Activated naive CD4-positive, alpha-beta T cell treated with anti-CD3 and anti-CD28 coated beads, Interleukin-2, amount 50 U/mL, for 16 hours (primary cell): ENCODE data around the gene RBM26.

ENCODE experiments used
- DNase-seq: peaks from one replicate; pipeline ENCODE4 v3.0.0-alpha.2; 2020

Gene RBM26, protein sequence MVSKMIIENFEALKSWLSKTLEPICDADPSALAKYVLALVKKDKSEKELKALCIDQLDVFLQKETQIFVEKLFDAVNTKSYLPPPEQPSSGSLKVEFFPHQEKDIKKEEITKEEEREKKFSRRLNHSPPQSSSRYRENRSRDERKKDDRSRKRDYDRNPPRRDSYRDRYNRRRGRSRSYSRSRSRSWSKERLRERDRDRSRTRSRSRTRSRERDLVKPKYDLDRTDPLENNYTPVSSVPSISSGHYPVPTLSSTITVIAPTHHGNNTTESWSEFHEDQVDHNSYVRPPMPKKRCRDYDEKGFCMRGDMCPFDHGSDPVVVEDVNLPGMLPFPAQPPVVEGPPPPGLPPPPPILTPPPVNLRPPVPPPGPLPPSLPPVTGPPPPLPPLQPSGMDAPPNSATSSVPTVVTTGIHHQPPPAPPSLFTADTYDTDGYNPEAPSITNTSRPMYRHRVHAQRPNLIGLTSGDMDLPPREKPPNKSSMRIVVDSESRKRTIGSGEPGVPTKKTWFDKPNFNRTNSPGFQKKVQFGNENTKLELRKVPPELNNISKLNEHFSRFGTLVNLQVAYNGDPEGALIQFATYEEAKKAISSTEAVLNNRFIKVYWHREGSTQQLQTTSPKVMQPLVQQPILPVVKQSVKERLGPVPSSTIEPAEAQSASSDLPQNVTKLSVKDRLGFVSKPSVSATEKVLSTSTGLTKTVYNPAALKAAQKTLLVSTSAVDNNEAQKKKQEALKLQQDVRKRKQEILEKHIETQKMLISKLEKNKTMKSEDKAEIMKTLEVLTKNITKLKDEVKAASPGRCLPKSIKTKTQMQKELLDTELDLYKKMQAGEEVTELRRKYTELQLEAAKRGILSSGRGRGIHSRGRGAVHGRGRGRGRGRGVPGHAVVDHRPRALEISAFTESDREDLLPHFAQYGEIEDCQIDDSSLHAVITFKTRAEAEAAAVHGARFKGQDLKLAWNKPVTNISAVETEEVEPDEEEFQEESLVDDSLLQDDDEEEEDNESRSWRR

GRCh38 chr13:79405831-79406596, at the start of gene RBM26:
Gene RBM26, minus strand, starts transcription at chr13:79406255. Its CDS starts 481 bp downstream, at chr13:79405774.
- DNase-seq: peak; percentile 93

DNA sequence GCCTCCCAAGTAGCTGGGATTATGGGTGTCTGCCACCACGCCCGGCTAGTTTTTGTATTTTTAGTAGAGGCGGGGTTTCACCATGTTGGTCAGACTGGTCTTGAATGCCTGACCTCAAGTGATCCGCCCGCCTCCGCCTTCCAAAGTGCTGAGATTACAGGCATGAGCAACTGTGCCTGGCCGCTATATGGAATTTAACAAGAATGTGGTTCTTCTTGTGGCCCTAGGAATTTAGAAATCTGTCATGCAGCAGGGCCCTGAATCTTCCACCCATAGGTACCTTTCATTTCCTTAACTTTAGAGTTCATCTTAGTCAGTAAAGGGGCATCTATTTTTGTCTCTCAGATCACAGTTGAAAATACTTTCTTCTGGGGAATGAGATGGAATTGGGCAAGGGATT, 49.3 kb upstream of the RBM26 start:
- DNase-seq: no peak

DNA sequence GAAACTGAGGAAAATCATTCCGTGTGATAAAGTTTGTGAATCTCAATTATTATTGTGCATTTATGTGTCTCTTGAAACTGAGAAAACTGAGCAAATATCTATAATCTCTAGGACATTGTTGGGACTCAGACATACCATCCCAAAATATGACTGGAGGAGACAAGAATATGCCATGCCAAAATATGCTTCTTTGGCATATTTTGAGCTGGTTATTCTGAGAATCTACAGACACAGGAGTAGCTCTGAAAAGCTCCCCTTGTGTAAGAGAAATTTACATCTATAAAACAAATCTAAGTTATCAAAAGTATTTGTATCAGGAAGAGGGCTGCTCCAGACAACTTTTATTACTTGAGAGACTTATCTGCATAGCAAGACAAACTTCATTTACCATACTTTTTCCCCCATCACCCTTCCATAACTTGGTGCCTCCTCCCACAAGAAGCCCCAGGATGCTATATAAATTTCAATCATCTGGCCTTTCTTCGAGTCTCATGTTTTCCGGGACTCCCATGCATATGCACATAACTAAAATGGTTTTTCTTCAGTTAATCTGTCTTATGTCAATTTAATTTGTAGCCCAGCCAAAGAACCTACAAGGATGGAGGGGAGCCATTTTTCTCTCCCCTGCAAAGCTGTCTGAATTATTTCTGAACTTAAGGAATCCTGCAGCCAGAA, 46.3 kb upstream of the RBM26 start:
- DNase-seq: no peak

DNA sequence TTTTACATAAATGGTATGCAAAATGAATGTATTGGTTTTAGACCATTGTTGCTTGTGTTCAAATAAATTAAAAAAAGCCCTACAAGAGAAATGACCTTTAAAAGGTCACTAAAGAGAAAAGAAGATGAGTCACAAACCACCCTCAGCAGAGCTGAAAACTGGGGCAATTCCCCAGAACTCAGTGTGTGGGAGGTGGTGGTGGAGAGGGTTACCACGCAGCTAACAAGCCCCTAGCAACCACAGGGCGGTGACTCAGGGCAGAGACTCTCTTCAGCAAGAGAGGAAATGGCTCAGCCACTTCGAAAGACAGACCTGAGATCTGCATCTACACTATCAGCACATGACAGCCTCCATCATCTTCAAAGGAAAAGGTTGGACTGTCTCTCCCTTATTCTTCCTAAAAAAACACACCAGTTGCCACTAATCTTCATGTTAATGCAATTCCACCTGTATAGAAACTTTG, 45.5 kb upstream of the RBM26 start:
- peak; percentile 92 for DNase-seq

- peak; percentile 33 for DNase-seq
Observed at GRCh38 chr13:79450110-79450509, 44.1 kb upstream of the RBM26 start.

GRCh38 chr13:79448413-79448812, 42.4 kb upstream of the RBM26 start:
- no peak for DNase-seq

DNA sequence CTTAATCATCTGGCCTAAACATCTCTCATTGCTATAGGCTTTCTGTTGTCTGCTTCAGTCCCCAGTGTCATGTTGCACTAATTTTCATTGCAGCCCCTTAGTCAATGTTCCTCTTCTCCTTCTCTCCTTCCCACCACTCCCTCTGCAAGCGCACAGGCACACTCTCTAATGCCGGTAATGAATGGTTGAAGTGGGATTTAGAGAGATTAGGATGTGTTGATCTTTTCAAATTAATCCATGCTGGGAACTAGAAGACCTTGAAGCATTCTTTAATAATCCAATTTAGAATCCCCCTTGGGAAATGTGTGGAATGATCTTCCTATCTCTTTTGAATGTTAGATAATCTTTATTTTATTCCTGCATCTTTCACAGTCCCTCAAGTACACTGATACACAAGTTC, 41.7 kb upstream of the RBM26 start:
- no peak for DNase-seq

DNA sequence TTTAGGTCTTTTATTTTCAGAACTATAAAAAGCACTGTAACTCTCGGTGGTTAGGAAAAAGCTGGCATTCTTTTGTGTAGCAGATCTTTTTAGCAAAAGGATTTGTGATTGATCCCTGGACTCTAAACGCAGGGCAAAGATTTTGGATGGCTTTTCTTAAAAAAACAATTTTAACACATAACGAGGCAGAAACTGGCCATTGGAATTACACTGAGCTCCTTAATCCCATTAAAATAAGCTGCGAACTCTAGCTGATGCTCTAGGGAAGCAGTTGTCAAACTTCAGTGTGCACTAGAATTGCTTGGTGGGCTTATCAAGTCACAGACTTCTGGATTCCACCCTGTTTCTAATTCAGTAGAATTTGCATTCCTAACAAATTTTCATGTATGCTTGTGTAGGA, 41.1 kb upstream of the RBM26 start:
- DNase-seq: no peak

GRCh38 chr13:79445968-79446645, 40.1 kb upstream of the RBM26 start:
- DNase-seq: no peak

DNA sequence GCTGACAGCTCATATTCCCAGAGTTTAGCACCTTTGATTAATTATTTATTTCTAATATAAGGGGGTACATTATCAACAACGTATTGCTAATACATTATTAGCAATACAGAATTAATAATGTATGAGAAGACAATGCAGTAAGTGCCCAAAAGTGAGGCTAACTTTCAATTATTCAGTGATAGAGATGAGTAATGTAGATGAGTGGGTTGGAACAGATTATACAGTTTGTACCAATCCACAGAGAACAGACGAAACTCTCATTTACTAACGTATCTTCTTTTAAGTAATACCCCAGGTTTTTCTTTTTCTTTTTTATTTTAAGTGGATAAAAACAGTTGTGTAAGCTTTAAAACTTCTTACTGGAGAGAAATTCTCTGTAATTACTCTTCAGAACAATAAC, 36.7 kb upstream of the RBM26 start:
- no peak for DNase-seq

- DNase-seq: no peak
Observed at GRCh38 chr13:79442221-79442620, 36.2 kb upstream of the RBM26 start.

- no peak for DNase-seq
Observed at GRCh38 chr13:79440958-79441528, 35.0 kb upstream of the RBM26 start.

DNA sequence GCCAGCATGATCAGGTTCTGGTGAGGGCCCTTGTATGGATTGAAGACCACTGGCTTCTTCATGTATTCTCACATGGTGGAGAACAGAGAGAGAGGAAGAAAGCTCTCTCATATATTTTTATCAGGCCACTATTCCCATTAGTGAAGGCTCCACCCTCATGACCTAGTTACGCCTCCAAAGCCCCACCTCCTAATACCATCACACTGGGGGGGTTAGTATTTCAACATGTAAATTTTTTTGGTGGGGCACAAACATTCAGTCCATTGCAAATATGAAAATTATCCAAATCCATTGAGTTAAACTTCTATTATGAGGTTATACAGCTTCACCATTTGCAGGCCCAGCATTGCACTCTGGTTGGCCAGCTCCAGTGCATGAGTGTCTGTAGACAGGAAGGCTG, 33.2 kb upstream of the RBM26 start:
- no peak for DNase-seq

DNA sequence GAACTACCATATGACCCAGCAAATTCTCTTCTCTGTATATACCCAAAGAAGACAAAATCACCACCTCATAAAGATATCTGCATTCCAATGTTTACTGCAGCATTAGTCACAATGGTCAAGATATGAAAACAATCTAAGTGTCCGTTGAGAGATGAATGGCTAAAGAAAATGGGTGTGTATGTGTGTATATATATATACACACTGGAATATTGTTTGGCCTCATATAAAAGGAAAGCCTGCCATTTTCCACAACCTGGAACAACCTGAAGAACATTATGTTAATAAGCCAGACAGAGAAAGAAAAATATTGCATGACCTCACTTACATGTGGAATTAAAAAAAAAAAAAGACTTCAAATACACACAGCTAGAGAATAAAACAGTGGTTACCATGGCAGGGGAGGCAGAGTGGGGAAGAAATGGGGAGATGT, 29.5 kb upstream of the RBM26 start:
- DNase-seq: no peak

DNA sequence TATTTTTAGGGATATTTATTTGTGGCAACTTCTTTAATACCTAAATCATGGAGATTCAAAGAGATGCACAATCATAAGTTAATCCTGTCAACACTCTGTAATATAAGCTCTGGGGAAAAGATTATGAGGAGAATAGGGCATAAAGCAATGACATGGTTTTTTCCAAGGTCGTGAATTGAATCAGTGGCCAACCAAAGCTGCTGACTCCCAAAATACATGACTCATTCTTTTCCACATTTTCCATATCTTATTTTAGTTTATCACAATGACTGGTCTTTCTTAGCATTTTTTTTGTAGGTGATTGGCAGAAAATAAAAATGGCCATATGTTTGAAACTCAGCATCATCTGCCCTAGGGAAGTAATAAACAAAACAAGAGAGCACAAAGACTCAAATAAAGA, 28.5 kb upstream of the RBM26 start:
- no peak for DNase-seq

DNA sequence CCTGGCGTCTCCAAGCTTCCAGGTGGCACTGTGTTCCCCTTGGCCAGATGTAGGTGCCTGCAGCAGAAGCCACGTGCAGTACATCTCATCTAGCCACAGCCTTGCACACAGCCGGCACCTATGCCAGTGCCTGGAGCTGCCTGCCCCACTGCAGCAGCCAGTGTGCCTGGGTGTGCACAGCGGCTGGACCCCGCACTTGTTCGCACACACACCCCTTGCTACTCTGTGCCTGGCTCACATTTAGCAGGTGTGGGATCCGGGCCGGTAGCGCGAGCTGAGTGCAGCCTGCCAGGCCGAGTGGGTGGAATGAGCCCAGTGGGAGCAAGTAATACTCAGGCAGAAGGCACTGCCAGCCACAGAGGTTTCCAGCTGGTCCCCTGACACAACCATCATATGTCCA, 26.9 kb upstream of the RBM26 start:
- no peak for DNase-seq

DNA sequence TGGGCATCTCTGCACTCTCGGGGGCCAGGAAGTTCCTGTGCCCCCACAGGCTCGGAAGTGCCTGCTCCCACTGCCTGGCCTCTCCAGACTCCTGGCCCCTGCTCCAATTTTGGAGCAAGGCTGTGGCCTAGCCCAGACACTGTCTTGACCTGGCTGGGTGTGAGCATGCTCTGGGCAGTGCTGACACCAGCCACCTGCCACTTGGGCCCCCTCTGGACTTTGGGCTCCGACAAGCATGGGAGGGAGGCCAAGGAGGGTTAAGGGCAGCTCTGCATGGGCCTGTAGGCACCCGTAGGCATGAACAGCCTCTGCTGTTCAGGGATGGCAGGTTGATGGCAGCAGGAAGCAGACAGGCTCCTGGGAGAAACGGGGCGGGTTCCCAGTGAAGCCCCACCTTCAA, 26.0 kb upstream of the RBM26 start:
- DNase-seq: no peak

GRCh38 chr13:79429309-79429708, 23.3 kb upstream of the RBM26 start:
- no peak for DNase-seq

DNA sequence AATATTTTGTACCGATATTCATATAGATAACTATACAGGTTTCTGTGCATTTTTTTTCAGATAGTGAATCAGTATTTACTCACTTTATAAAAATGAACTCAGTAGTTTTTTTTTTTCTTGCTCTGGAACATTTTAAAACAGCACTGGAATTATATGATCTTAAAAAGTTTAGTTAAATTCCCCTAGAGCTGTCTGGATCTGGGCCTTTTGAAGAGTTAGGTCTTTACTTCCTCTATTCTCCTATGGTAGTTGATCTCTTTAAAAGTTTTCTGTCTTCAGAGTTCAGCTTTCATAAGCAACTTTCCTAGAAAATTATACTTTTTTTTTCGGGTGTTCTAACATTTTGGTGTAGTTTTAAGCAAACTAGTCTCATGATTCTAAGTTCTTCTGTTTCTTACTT, 21.8 kb upstream of the RBM26 start:
- DNase-seq: no peak

DNA sequence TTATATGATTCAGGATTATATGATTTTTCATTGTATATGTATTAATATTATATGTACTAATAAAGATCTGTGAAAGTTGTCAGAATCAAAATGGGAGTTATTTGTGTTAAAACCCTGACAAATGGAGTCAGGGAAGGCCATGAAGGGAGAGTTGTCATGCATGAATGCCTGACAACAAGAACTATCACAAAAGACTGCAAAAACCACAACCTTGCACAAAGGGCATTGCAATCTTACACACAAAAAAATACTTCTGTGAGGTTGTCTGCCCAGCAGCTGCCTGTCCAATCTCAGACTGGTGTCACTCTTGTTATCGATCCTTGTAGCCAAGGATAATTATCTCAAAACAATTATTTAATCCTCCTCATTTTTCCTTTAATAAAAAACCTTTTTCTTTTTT, 21.2 kb upstream of the RBM26 start:
- DNase-seq: no peak
